GM18951 (cell line): Measurements from ENCODE around the gene MAP3K8.
A peak's percentile ranks its signal among the peaks of the same experiment; 100 is the strongest.
"Not testable (repeated sequence)": the region's sequence is repeated elsewhere in the genome, so short reads cannot be mapped to it uniquely, and the experiment has no call there.

ENCODE experiments used
- POLR2A ChIP-seq: IDR thresholded peaks from 4 replicates; pipeline ENCODE4 v1.6.1; 2011; ENCODE audit warnings: mild to moderate bottlenecking; ENCODE audit not compliant: insufficient read length, insufficient read depth; ENCODE audit errors: extremely low read depth
- in situ Hi-C: fragments of 300-500 bp; cut with MboI; formaldehyde crosslinking; loops from one replicate; pipeline ENCODE4 v1.12.0; 2022; ENCODE audit warnings: low sequenced_read_pairs, mixed read lengths, inconsistent platforms; ENCODE audit not compliant: unreplicated experiment

MAP3K8 gene

DNA sequence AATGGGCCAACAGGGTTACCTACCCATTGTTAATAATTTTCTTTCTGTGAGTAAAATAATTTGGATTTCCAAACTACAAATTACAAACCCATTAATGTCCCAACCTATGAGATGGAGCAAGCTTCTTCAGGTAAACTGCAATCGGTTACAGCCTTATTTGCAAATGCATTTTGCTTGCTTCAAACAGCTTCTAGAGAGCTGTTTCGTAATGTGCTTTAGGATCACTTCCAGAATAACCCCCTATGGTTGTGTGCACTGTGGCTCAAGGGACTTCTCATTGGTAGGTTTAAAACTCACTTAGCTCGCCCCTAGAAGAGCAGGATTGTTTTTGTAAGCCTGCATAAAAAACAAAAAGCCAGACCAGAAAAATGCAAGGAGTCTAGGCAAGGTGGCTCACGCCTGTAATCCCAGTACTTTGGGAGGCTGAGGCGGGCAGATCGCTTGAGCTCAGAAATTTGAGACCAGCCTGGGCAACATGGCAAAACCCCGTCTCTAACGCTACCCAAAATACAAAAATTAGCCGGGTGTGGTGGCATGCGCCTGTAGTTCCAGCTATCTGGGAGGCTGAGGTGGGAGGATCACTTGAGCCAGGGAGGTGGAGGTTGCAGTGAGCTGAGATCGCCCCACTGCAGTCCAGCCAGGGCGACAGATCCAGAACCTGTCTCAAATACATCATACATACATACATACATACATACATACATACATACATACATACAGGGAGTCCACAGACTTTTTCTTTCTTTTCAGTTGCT is 3.3 kb upstream of the MAP3K8 start:
- TF ChIP-seq POLR2A: no peak
- in situ Hi-C loops: no loop called here

DNA sequence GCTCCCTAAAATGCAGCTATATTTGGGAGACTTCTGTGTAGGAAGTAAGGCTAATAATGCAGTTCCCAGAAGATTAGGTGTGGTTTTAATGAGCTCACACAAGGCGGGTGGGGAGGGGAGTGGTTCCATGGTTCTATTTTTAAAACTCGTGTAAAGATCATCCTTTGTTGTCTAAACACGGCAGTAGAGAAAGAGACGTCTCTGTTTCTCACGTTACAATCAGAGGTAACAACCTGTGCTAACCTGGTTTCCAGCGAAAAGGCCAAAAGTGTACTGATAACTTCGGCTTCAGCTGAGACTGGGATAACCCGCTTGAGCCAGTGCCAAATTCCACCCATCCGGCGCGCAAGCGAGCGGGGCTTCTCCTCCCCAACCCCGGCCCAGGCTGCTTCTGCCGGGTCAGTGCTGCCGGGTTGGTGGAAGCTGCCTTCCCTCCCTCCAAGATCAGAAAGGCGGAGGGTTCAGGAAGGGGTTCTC is 2.5 kb upstream of the MAP3K8 start:
- no peak for TF ChIP-seq POLR2A
- in situ Hi-C loops: no loop called here

DNA sequence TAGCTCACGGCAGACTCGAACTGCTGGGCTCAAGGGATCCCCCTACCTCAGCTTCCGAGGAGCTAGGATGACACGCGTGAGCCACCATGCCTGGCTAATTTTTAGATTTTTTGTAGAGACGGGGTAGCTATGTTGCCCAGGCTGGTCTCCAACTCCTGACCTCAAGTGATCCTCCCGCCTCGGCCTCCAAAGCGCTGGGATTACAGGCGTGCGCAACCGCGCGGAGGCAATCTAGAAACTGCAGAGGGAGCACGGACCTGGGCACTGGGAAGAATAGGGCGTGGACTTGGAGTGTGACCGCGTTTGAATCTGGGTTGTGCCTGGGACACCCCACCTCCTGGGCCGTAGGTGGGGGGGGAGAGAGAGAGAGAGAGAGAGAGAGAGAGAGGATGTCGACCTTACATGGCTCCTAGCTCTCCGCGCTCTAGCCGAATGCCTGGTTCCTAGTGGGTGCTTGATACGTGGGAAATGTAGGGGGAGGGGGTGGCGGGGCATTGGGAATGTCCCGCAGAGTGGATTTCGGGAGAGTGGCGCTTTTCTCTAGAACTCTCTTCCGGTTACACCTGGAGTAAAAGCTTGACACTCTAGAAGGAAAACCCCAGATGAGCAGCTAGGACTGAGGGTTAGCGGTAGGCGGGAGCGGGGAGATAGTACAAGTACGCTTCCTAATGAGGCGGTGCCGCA is 1.2 kb upstream of the MAP3K8 start:
- in situ Hi-C loops: no loop called here
- no peak for TF ChIP-seq POLR2A

DNA sequence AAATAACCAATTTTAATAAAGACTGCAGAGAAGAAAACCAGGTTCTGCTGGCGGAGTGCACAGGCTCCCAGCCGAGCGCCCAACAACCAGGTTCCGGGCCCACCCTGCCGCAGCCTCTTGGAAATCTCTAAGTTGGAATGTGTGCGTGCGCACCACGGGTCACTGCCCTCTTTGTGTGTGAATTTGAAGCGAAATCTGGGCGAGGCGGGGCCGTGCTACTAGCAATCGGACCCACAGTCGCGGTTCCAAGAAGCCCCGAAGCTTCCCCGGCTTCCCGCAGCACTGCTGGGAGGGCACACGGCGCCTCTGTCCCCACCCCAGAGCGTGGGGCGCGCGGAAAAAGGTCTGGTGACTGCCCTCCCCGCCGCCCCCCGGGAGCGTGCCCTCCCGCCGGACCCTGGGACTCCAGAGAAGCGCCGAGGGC is 666 bp upstream of the MAP3K8 start:
- peak; percentile 43 for TF ChIP-seq POLR2A
- in situ Hi-C loops: no loop called here

DNA sequence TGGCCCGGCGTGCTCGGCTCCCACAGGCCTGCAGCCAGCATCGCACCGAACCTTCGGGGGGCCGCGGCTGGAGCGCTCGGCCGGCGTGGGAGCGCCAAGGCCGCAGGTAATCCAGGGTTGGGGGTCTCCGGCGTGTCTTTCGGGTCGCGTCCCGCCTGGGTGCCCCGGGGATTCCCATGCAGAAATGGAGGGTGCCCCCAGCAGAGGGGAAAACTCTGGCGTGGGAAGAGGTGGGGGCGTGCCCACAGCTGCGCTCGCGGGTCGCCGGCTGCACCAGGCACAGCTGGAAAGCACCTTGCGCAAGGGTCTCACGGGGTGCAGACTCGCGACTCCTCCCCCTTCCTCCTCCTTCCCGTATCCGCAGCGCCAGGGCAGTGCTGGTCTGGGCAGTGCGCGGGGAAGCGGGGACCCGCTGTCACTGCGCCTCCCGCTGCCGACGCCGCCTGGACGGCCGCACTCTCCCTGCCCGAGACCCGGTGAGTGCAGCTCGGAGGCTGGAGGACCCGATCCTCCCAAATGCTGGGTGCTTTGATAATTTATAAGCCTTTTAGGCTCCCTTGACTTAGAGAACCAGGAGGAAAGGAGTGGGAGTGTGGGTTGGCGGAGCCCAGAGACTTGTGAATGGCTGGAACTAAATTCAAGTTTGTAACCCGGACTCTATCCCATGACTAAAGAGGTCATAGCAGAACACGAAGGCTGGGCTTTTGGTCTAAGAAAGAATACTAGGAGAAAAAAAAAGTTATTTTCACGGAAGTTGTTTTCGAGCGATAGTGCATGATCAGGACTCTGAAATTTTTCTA is 489 bp downstream of the MAP3K8 start:
- TF ChIP-seq POLR2A: no peak
- in situ Hi-C loops: no loop called here

DNA sequence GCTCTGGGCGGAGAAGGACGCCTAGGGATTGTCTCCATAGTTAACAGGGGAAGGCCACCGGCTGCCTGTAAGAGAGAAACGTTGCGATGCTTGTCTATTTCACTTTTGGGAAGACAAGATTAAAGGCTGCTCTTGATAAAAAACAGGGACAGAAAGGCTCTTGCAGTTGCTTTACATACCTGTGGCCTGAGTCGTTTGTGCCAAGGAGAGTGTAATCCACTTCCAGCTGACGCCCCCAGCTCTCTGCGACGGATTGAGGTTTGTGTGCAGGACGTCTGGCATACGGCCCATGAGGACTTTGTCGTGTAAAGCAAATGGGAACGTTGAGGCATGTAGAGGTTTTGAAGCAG is 1.1 kb downstream of the MAP3K8 start:
- in situ Hi-C loops: no loop called here
- no peak for TF ChIP-seq POLR2A

DNA sequence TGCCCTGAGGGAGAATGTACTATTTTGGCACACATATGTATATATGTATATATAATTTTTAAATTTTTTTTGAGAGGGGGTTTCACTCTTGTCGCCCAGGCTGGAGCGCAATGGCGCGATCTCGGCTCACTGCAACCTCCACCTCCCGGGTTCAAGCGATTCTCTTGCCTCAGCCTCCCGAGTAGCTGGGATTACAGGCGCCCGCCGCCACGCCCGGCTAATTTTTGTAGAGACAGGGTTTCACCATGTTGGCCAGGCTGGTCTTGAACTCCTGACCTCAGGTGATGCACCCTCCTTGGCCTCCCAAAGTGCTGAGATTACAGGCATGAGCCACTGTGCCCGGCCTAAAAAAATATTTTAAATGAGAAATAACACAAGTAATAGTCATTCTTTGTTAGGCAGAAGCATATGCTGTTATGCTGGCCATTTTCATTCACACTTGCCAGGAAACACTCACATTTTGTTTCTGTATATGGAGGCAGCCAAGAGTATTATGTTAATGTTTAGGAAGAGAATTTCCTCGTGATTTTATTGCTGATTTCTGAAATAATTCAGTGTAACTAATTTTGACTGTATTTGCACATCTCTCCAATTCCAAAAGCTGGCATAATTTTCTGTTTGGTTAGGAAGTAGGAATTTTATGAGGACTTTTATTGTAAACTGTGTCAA is 1.6 kb downstream of the MAP3K8 start:
- in situ Hi-C loops: not testable (repeated sequence)

DNA sequence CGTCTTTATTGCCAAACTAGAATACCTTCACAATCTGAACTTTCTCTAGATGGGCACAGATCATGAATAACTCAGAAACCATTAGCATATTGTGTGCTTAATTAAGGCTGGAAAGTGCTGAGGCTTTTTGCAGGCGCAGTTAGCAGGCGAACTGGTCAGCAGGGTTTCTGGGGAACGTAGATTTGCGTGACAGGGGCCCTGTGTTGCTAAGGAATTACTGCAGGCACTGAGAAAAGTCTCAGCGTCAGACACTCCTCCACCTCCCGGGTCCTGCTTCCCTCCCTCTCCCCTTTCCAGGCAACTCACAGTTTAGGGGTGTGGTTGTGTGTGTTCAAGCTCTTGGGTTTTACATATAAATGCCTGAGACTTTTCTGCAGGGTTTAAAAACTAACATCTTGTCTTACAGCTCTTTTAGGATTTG is 2.2 kb downstream of the MAP3K8 start:
- in situ Hi-C loops: no loop called here
- peak; percentile 13 for TF ChIP-seq POLR2A

DNA sequence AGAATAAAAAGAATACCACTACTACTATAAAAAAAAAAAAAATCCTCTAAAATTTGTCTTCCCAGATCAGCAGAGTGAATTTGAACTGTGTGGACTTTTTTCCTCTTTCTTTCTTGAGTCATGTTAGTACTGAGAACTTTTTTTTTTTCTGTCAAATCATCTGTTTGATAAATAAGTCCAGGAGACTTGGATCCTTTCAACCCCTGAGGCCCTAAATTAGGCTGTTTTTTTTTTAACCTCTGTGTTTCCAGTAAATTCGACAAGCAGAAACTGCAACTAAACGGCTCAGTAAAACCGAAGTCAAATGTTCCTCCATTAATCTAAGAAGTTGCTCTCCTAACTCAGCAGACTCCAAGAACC is 2.7 kb downstream of the MAP3K8 start:
- no peak for TF ChIP-seq POLR2A
- in situ Hi-C loops: no loop called here

DNA sequence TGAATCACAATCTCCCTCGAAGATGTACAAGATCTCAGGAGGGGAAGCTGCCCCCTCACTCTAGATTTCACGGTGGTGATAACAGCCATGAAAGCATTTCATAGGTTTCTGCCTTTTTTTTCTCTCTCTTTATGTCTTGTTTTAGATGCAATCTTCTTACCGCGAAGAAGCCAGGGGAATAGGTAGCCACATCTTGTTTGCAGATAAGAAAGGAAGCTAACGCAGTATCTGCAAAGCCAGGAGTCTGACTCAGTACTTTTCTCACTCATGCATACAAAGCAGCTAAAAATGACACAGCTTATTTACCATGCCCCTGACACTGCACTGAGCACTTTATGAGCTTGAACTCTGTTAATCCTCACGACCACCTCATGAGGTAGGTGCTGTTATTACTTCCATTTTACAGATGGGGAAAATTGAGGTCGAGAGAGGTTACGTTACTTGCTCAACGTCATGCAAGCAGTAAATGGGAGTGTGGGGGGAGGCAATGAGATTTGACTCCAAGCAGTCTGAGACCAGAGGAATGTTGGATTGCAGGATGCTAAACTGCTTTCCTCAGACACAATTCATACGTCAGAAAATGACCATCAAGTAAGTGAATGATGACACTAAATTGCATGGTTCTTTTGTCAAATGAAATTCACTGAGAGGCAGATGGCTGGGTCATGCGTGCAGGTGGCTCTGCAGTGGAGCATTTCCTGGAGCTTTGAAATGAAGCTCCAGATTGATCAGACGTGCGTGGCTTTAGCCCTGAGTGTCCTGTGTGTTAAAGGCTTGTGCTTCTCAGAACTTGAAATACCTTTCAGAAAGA is 3.3 kb downstream of the MAP3K8 start:
- no peak for TF ChIP-seq POLR2A
- in situ Hi-C loops: no loop called here

DNA sequence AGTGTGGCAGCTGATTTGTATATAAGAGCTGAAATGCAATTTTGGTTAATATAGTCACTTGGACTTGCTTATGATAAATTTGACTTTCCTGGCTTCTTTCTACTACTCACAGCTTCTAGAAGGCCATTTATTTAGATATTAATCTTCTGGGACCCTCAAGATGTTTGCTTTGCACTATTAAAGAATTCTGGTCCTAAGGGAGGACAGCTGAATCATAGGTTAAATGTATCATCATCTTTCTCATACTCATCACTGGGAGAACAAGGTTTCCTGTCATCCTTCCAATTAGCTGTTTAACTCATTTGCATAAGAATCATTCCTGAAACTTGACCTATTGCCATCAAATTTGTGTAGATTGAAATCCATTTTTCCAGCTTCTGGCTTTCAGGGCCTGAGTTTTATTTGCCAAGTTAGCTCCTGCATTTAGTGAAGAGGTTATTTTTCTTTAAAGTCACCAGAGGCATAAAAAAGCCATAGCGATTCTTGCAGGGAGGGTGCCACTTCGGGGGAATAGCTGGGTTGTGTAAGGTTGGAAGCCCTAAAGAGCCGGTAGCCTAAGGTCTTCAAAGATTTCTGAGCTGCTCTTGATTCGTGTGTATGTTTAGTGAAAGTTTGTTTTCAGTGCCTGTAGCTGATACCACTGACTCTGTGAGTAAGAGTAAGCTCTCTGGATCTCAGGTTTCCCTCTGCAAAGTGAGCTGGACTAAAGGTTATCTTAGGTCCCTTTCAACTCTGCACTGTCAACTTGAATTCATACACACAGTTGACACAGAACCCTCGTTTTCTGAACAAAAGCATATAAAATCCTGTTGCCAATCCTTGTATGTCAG is 4.3 kb downstream of the MAP3K8 start:
- in situ Hi-C loops: no loop called here
- TF ChIP-seq POLR2A: no peak

DNA sequence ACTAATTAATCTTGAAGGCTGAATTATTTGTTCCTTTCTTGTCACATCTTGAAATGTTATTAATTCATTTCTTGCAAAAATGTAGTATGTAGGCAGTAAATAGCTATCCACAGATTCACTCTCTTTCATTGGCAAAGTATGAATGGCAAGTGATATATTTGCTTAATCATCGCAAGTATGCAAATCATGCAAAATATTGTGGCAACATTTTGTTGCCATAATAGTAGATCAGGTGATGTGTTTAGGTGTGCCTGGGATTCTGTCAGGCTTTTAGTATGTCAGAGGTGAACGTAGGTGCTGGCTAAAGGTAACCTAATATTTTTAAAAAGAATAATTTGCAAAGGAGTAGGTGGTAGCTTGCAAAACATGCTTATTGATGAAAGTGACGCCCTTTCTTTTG is 5.9 kb downstream of the MAP3K8 start:
- in situ Hi-C loops: no loop called here

More for the DNA sequence above, 5.9 kb downstream of the MAP3K8 start:
- TF ChIP-seq POLR2A: no peak
